IPS DF 4.7 (cell line): ENCODE measurements around the gene CLDN9.
"Not testable (repeated sequence)": the region's sequence is repeated elsewhere in the genome, so short reads cannot be mapped to it uniquely, and the experiment has no call there.

Experiments
- DNase-seq: peaks from one replicate; pipeline ENCODE4 v3.0.0-alpha.2; 2013; ENCODE audit warnings: low spot score; ENCODE audit errors: extremely low read depth

Gene CLDN9

GRCh38 chr16:3030222-3031212, 17.8 kb downstream of the CLDN9 start:
- DNase-seq: no peak

- no peak for DNase-seq
Measured at GRCh38 chr16:3032624-3033023, 19.9 kb downstream of the CLDN9 start.

- no peak for DNase-seq
Measured at GRCh38 chr16:3035289-3035971, 22.7 kb downstream of the CLDN9 start.

GRCh38 chr16:3035972-3036725, 23.4 kb downstream of the CLDN9 start:
- no peak for DNase-seq

GRCh38 chr16:3036726-3037315, 24.1 kb downstream of the CLDN9 start, which contains the start of gene BICDL2:
BICDL2 (minus strand) TSS chr16:3036944; CDS start chr16:3035496, 1,448 bp downstream.
- no peak for DNase-seq

- DNase-seq: no peak
Measured at GRCh38 chr16:3038256-3038655, 25.5 kb downstream of the CLDN9 start.

- DNase-seq: no peak
Measured at GRCh38 chr16:3038896-3039295, 26.2 kb downstream of the CLDN9 start.

GRCh38 chr16:3042376-3042775, 29.7 kb downstream of the CLDN9 start:
- no peak for DNase-seq

- no peak for DNase-seq
Measured at GRCh38 chr16:3044708-3045107, 32.0 kb downstream of the CLDN9 start.

- no peak for DNase-seq
Measured at GRCh38 chr16:3045758-3046640, 33.3 kb downstream of the CLDN9 start, which contains the start of gene MMP25. MMP25 (plus strand) TSS chr16:3046561; CDS start chr16:3046918, 357 bp downstream.

- DNase-seq: no peak
Measured at GRCh38 chr16:3046641-3047386, 34.1 kb downstream of the CLDN9 start.

- no peak for DNase-seq
Measured at GRCh38 chr16:3047387-3047720, 34.6 kb downstream of the CLDN9 start.

GRCh38 chr16:3049921-3050481, 37.3 kb downstream of the CLDN9 start:
- no peak for DNase-seq

GRCh38 chr16:3050487-3050886, 37.8 kb downstream of the CLDN9 start:
- DNase-seq: no peak

- no peak for DNase-seq
Measured at GRCh38 chr16:3051009-3051408, 38.3 kb downstream of the CLDN9 start.

- no peak for DNase-seq
Measured at GRCh38 chr16:3051494-3051893, 38.8 kb downstream of the CLDN9 start.

- not testable (repeated sequence) for DNase-seq
Measured at GRCh38 chr16:3052571-3053329, 40.0 kb downstream of the CLDN9 start.

GRCh38 chr16:3053330-3053710, 40.6 kb downstream of the CLDN9 start:
- DNase-seq: not testable (repeated sequence)
